RWPE2 (cell line): ENCODE data around the gene RSPH9.
A peak's percentile ranks its signal among the peaks of the same experiment; 100 is the strongest.

Source experiments
- ATAC-seq: fragments of 200-7000 bp; cut with Tn5 transposase; 3 replicates; pipeline ENCODE4 v1.9.1; 2021; ENCODE audit warnings: low read depth
- DNase-seq: peaks from one replicate; pipeline ENCODE4 v3.0.0-alpha.2; 2020; ENCODE audit warnings: low spot score
- H3K27ac ChIP-seq: fragments of 450-650 bp; 2 replicates; pipeline ENCODE4 v1.5.1; 2017; ENCODE audit warnings: mild to moderate bottlenecking; ENCODE audit not compliant: poor library complexity, severe bottlenecking
- H3K27me3 ChIP-seq: fragments of 250-450 bp; sonication (Bioruptor Pico); 2 replicates; pipeline ENCODE4 v1.5.1; 2021; ENCODE audit warnings: mild to moderate bottlenecking, moderate library complexity; ENCODE audit not compliant: insufficient read depth, poor library complexity, severe bottlenecking
- H3K36me3 ChIP-seq: fragments of 250-450 bp; sonication (Bioruptor Pico); 2 replicates; pipeline ENCODE4 v1.5.1; 2020; ENCODE audit warnings: low read depth, mild to moderate bottlenecking, moderate library complexity
- H3K4me1 ChIP-seq: fragments of 250-450 bp; sonication (Bioruptor Pico); 2 replicates; pipeline ENCODE4 v1.5.1; 2021; ENCODE audit warnings: mild to moderate bottlenecking, moderate library complexity; ENCODE audit not compliant: insufficient read depth, poor library complexity, severe bottlenecking
- H3K4me3 ChIP-seq: fragments of 250-450 bp; sonication (Bioruptor Pico); 2 replicates; pipeline ENCODE4 v1.5.1; 2021; ENCODE audit warnings: mild to moderate bottlenecking, moderate library complexity; ENCODE audit not compliant: severe bottlenecking
- H3K9me3 ChIP-seq: fragments of 250-450 bp; sonication (Bioruptor Pico); 2 replicates; pipeline ENCODE4 v1.5.1; 2021; ENCODE audit warnings: mild to moderate bottlenecking, moderate library complexity; ENCODE audit not compliant: severe bottlenecking
- TF ChIP-seq, protein P1 (sequence below): fragments of 450-650 bp; IDR thresholded peaks from one replicate; pipeline ENCODE4 v1.5.1; 2017; ENCODE audit warnings: mild to moderate bottlenecking, moderate library complexity; ENCODE audit not compliant: poor library complexity, severe bottlenecking

The RSPH9 gene

DNA sequence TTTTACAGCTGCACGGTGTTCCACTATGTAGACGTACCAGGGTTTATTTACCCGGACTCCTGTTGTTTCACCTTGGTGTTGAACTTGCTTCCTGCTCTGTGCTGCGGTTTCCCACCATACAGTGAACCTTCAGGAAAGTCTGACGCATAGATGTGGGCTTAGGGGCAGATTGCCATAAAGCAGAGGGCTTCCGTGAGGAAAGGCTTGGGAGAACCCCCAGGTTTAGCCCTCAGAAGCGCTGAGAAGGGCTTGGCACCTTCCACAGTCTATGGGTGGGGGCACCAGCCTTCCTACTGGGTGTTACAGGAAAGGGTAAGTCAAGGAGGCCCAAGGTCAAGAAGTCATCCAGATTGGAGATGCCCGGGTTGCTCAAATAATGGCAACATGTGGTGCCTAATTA lies 62.0 kb downstream of the RSPH9 start:
- no peak for ATAC-seq
- Histone ChIP-seq H3K36me3 (no peaks in the 10 kb centered on the region), H3K27ac (no peak overlapping the region), H3K4me3 (no peak overlapping the region), H3K4me1 (peaks cover 25% of the 10 kb centered on the region), H3K27me3 (no peaks in the 10 kb centered on the region), H3K9me3 (no peaks in the 10 kb centered on the region)
- DNase-seq = no peak
- TF ChIP-seq, protein P1, sequence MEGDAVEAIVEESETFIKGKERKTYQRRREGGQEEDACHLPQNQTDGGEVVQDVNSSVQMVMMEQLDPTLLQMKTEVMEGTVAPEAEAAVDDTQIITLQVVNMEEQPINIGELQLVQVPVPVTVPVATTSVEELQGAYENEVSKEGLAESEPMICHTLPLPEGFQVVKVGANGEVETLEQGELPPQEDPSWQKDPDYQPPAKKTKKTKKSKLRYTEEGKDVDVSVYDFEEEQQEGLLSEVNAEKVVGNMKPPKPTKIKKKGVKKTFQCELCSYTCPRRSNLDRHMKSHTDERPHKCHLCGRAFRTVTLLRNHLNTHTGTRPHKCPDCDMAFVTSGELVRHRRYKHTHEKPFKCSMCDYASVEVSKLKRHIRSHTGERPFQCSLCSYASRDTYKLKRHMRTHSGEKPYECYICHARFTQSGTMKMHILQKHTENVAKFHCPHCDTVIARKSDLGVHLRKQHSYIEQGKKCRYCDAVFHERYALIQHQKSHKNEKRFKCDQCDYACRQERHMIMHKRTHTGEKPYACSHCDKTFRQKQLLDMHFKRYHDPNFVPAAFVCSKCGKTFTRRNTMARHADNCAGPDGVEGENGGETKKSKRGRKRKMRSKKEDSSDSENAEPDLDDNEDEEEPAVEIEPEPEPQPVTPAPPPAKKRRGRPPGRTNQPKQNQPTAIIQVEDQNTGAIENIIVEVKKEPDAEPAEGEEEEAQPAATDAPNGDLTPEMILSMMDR = no peak

DNA sequence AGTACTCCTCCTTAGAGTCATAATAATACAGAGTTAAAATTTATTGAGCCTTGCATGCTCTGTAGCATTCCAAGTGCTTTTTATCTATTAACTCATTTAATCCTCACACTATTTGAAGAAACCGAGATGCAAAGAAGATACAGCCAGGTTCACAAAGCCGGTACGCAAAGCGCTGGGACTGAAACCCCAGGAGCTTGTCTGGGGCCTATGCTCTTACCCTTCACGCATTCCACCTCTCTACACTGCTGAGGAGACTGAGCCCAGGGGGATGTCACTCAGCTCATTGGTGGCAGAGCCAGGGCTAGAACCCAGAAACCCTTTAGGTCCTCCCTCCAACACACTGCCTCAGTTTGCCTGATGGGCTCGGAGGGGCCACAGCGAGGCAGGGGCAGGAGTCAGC lies 62.4 kb downstream of the RSPH9 start:
- ATAC-seq (no peak), DNase-seq (no peak)
- Histone ChIP-seq H3K4me3 (no peak overlapping the region), H3K27me3 (no peaks in the 10 kb centered on the region), H3K27ac (no peak overlapping the region), H3K4me1 (peaks cover 21% of the 10 kb centered on the region), H3K36me3 (no peaks in the 10 kb centered on the region), H3K9me3 (no peaks in the 10 kb centered on the region)
- TF ChIP-seq, protein P1 = no peak

DNA sequence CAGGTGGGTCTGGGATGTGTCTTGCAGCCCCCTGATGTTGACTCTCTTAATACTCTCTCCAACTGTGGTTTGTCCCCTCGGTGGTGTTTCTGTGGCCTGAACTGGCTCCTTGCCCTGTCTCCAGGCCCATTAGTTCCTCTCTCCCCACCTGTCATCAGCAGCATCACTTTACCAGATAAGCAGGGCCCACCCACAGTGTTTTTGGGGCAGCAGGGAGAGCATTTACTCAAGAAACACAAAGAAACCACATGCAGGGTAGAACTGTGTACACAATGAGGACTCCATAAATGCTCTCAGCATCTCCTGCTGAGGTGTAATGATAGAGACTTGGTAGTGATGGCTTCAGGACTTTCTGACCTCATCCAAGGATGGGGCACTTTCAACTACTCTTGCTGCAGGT lies 62.9 kb downstream of the RSPH9 start:
- H3K27ac ChIP-seq = no peak overlapping the region
- H3K27me3 ChIP-seq = no peaks in the 10 kb centered on the region
- peaks cover 16% of the 10 kb centered on the region for H3K4me1 ChIP-seq
- DNase-seq (no peak), ATAC-seq (no peak)
- H3K9me3 ChIP-seq = no peaks in the 10 kb centered on the region
- TF ChIP-seq, protein P1 = no peak
- H3K4me3 ChIP-seq = no peak overlapping the region
- H3K36me3 ChIP-seq = no peaks in the 10 kb centered on the region

DNA sequence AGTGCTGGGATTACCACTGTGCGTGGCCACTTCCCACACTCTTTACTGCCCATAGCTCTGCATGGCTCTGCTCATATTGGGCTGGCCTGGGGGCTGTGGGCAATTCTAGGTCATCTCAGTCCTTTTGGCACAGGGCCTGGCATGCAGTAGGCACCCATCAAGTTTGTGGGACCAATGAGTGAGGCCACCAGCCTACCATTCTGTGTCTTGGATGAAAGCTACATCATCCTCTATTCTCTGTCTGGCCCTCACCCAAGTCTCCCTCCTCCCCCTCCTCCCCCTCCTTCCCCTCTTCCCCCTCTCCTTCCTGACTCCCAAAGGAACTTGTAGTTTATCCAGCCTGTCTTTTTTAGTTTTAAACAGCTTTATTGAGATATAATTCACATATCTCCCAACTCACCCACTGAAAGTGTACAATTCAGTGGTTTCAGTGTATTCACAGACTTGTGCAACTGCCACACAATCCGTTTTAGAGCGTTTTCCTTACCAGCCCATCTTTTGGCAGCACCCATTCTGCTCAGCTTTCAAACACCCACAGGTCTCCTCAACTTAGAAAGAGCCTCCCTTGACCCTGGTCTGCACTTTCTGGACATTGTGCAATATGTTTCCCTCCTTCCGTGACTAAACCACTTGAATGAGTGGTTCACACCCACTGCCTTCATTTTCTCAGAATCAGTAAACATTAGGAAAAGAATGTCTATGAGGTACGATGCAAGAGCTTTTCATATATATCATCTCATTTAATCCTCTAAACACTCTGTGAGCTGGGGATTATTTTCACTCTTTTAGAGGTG lies 64.2 kb downstream of the RSPH9 start:
- H3K36me3 ChIP-seq = no peaks in the 10 kb centered on the region
- peaks cover 11% of the 10 kb centered on the region for H3K4me1 ChIP-seq
- TF ChIP-seq, protein P1 = no peak
- ATAC-seq = peak; percentile 73
- H3K27me3 ChIP-seq = no peaks in the 10 kb centered on the region
- no peak for DNase-seq
- no peak overlapping the region for H3K27ac ChIP-seq
- no peaks in the 10 kb centered on the region for H3K9me3 ChIP-seq
- no peak overlapping the region for H3K4me3 ChIP-seq

DNA sequence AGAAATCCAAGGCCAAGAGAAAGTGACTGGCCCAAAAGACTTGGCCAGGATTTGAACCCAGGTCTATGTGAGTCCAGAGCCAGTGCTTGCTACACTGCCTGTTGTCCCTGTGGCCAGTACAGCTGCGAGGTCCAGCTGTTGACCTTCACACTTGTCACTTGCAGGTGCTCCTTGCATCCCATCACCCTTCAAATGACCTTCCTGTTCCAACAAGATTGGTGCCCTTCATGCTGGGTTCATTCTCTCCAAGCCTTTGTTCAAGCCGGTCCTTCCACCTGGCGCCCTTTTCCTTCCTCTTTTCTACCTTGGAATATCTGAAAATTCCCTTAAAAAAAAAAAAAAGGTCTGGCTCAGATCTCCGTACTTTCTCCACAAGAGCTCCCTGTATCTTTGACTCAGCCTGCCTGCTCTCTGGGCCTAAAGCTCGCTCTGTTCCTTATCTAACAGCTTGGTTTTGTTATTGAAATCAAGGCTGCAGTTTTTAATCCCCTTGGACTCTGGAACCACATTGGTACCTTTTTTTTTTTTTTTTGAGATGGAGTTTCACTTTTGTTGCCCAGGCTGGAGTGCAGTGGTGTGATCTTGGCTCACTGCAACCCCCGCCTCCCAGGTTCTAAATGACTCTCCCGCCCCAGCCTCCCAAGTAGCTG lies 64.9 kb downstream of the RSPH9 start:
- TF ChIP-seq, protein P1 = no peak
- Histone ChIP-seq H3K4me1 (peaks cover 11% of the 10 kb centered on the region), H3K27me3 (no peaks in the 10 kb centered on the region), H3K9me3 (no peaks in the 10 kb centered on the region), H3K27ac (no peak overlapping the region), H3K4me3 (no peak overlapping the region), H3K36me3 (no peaks in the 10 kb centered on the region)
- ATAC-seq (no peak), DNase-seq (no peak)
